Smooth muscle cell (in vitro differentiated cells): Measurements from ENCODE around the gene MED12L. TPM values are rescaled to one million over a fixed set of nuclear protein-coding genes. Genes with fewer than 3 reads are reported as not detected.

Source experiments
- DNase-seq: peaks from one replicate; lab custom pipeline; 2025; ENCODE audit not compliant: unreplicated experiment; lab: John Stamatoyannopoulos, UW
- H2AFZ ChIP-seq: fragments of 200-600 bp; sonication (generic); 2 replicates; pipeline ENCODE4 v1.6.0; 2016; ENCODE audit warnings: antibody characterized with exemption, low read depth, mild to moderate bottlenecking
- H3F3A ChIP-seq: fragments of 200-600 bp; sonication (generic); 2 replicates; pipeline ENCODE4 v1.6.0; 2017; ENCODE audit warnings: antibody characterized with exemption, low read depth
- H3K27ac ChIP-seq: fragments of 200-600 bp; sonication (generic); 2 replicates; pipeline ENCODE4 v1.5.1; 2016; ENCODE audit warnings: low read depth, mild to moderate bottlenecking
- H3K27me3 ChIP-seq: fragments of 200-600 bp; sonication (generic); 2 replicates; pipeline ENCODE4 v1.6.1; 2016; ENCODE audit warnings: low read depth, mild to moderate bottlenecking
- H3K36me3 ChIP-seq: fragments of 200-600 bp; sonication (generic); 2 replicates; pipeline ENCODE4 v1.5.1; 2016; ENCODE audit warnings: low read depth
- H3K4me1 ChIP-seq: fragments of 200-600 bp; sonication (generic); 2 replicates; pipeline ENCODE4 v1.5.1; 2016; ENCODE audit warnings: low read depth
- H3K4me2 ChIP-seq: fragments of 200-600 bp; sonication (generic); 2 replicates; pipeline ENCODE4 v1.6.0; 2016; ENCODE audit warnings: mild to moderate bottlenecking
- H3K4me3 ChIP-seq: fragments of 200-600 bp; sonication (generic); 2 replicates; pipeline ENCODE4 v1.5.1; 2016; ENCODE audit warnings: mild to moderate bottlenecking
- H3K79me2 ChIP-seq: fragments of 200-600 bp; sonication (generic); 2 replicates; pipeline ENCODE4 v1.6.0; 2016; ENCODE audit warnings: low read depth, mild to moderate bottlenecking
- H3K9ac ChIP-seq: fragments of 200-600 bp; sonication (generic); 2 replicates; pipeline ENCODE4 v1.6.0; 2016; ENCODE audit warnings: low read depth
- H3K9me3 ChIP-seq: fragments of 200-600 bp; sonication (generic); replicated peaks from 2 replicates; pipeline ENCODE4 v1.5.1; 2016; ENCODE audit warnings: low read depth
- H4K20me1 ChIP-seq: fragments of 200-600 bp; sonication (generic); 2 replicates; pipeline ENCODE4 v1.6.0; 2016; ENCODE audit warnings: low read depth
- CTCF ChIP-seq: fragments of 200-600 bp; sonication (generic); IDR thresholded peaks from 2 replicates; pipeline ENCODE4 v1.5.1; 2017; ENCODE audit warnings: borderline replicate concordance, mild to moderate bottlenecking, antibody characterized with exemption; ENCODE audit not compliant: insufficient read depth, poor library complexity, severe bottlenecking
- WGBS: methylation state at CpG from one replicate; pipeline ENCODE4 v1.1.7; 2016; ENCODE audit warnings: low lambda C conversion rate; 5-methylcytosine and 5-hydroxymethylcytosine counted together
- polyA plus RNA-seq: library from polyadenylated mRNA; unstranded; fragments of >200 nt; fragmentation: Nextera tagmentation; extraction: Ambion mirVana; gene quantifications from 2 replicates; pipeline ENCODE4 v1.2.1, GENCODE V29; 2016
- total RNA-seq: library from RNA; depleted of rRNA; stranded (reverse); fragments of >200 nt; gene quantifications from 2 replicates; pipeline ENCODE4 v1.2.3, GENCODE V29; 2014

Gene MED12L
- total and polyA plus RNA-seq, 2 experiments from 2014 or later, result 0.26 to 1.5 TPM

GRCh38 chr3:151213151-151213550 lies 127.7 kb downstream of the MED12L start:
- no peaks in the 10 kb centered on the region for H4K20me1 ChIP-seq
- WGBS, result 90% methylated on average over 4 of the region's 4 CpGs
- H3K4me2 ChIP-seq, result no peak overlapping the region
- H3K36me3 ChIP-seq, result no peaks in the 10 kb centered on the region
- TF ChIP-seq CTCF, result no peak
- no peak overlapping the region for H2AFZ ChIP-seq
- H3K27me3 ChIP-seq, result no peaks in the 10 kb centered on the region
- no peaks in the 10 kb centered on the region for H3K9me3 ChIP-seq
- H3K27ac ChIP-seq, result no peak overlapping the region
- H3F3A ChIP-seq, result peaks cover 20% of the 10 kb centered on the region
- no peaks in the 10 kb centered on the region for H3K79me2 ChIP-seq
- no peak for DNase-seq
- no peak overlapping the region for H3K4me3 ChIP-seq
- peaks cover 26% of the 10 kb centered on the region for H3K4me1 ChIP-seq
- no peak overlapping the region for H3K9ac ChIP-seq

GRCh38 chr3:151213881-151214280 lies 128.4 kb downstream of the MED12L start:
- Histone ChIP-seq H3K4me2 (no peak overlapping the region), H2AFZ (no peak overlapping the region), H3K36me3 (no peaks in the 10 kb centered on the region), H3K27me3 (no peaks in the 10 kb centered on the region), H3K27ac (no peak overlapping the region), H3K4me3 (no peak overlapping the region), H3K9me3 (no peaks in the 10 kb centered on the region), H4K20me1 (no peaks in the 10 kb centered on the region), H3K4me1 (peaks cover 26% of the 10 kb centered on the region), H3F3A (peaks cover 22% of the 10 kb centered on the region), H3K9ac (no peak overlapping the region), H3K79me2 (no peaks in the 10 kb centered on the region)
- WGBS, result 44% methylated on average over 5 of the region's 5 CpGs
- no peak for DNase-seq
- no peak for TF ChIP-seq CTCF

GRCh38 chr3:151214459-151214858 lies 129.0 kb downstream of the MED12L start:
- no peak for DNase-seq
- Histone ChIP-seq H4K20me1 (no peaks in the 10 kb centered on the region), H3K36me3 (no peaks in the 10 kb centered on the region), H3K9ac (no peak overlapping the region), H2AFZ (no peak overlapping the region), H3K27me3 (no peaks in the 10 kb centered on the region), H3K4me2 (no peak overlapping the region), H3K9me3 (no peaks in the 10 kb centered on the region), H3K27ac (no peak overlapping the region), H3F3A (peaks cover 25% of the 10 kb centered on the region), H3K4me1 (peaks cover 26% of the 10 kb centered on the region), H3K4me3 (no peak overlapping the region), H3K79me2 (no peaks in the 10 kb centered on the region)
- WGBS, result 73% methylated on average over 1 of the region's 1 CpG
- no peak for TF ChIP-seq CTCF
